Neuronal stem cell (in vitro differentiated cells): ENCODE measurements around the gene KAZN.

Experiments used
- DNase-seq: peaks from one replicate; pipeline ENCODE4 v3.0.0-alpha.2; 2013; ENCODE audit warnings: low spot score
- H2AFZ ChIP-seq: one replicate; pipeline ENCODE4 v1.6.1; 2013; ENCODE audit warnings: mild to moderate bottlenecking, low read length, inconsistent platforms
- H2AK5ac ChIP-seq: 2 replicates; pipeline ENCODE4 v1.6.1; 2013; ENCODE audit warnings: low read depth, mild to moderate bottlenecking, inconsistent platforms, low read length, moderate library complexity, mixed read lengths
- H2BK120ac ChIP-seq: 2 replicates; pipeline ENCODE4 v1.6.1; 2013; ENCODE audit warnings: low read depth, mild to moderate bottlenecking, inconsistent platforms, low read length, moderate library complexity, mixed read lengths
- H2BK12ac ChIP-seq: one replicate; pipeline ENCODE4 v1.6.1; 2013; ENCODE audit warnings: low read length, inconsistent platforms
- H2BK15ac ChIP-seq: 2 replicates; pipeline ENCODE4 v1.6.1; 2013; ENCODE audit warnings: mild to moderate bottlenecking, low read length, inconsistent platforms, mixed read lengths
- H2BK5ac ChIP-seq: one replicate; pipeline ENCODE4 v1.6.1; 2013; ENCODE audit warnings: inconsistent platforms, mild to moderate bottlenecking, low read length, moderate library complexity
- H3K14ac ChIP-seq: one replicate; pipeline ENCODE4 v1.6.1; 2013; ENCODE audit warnings: low read length, inconsistent platforms
- H3K18ac ChIP-seq: 2 replicates; pipeline ENCODE4 v1.6.1; 2013; ENCODE audit warnings: low read length, inconsistent platforms
- H3K23ac ChIP-seq: 2 replicates; pipeline ENCODE4 v1.6.1; 2013; ENCODE audit warnings: low read depth, mild to moderate bottlenecking, mixed read lengths, low read length, inconsistent platforms; ENCODE audit not compliant: poor library complexity
- H3K27ac ChIP-seq: replicated peaks from 3 replicates; pipeline ENCODE4 v1.5.1; 2013; ENCODE audit warnings: low read length, inconsistent platforms
- H3K27me3 ChIP-seq, 3 experiments: 2 replicates each; pipeline ENCODE4 v1.6.1; 2013; ENCODE audit warnings: low read length in 3 of 3, mild to moderate bottlenecking in 2 of 3, inconsistent platforms in 1 of 3, low read depth in 1 of 3, mixed read lengths in 1 of 3, moderate library complexity in 1 of 3; ENCODE audit not compliant: control insufficient read depth in 3 of 3, insufficient read depth in 3 of 3
- H3K36me3 ChIP-seq, 2 donors: replicated peaks in 1 of 2; 2 replicates each; pipeline ENCODE4 v1.6.1; 2013; ENCODE audit warnings: low read length in 2 of 2; ENCODE audit not compliant: control insufficient read depth in 2 of 2, insufficient read depth in 2 of 2
- H3K4ac ChIP-seq: 2 replicates; pipeline ENCODE4 v1.6.1; 2013; ENCODE audit warnings: inconsistent platforms, mild to moderate bottlenecking, low read length, moderate library complexity
- H3K4me1 ChIP-seq, 2 donors: 1 replicate in 1 of 2; 2 replicates in 1 of 2; pipeline ENCODE4 v1.6.1; 2013; ENCODE audit warnings: low read length in 2 of 2, low read depth in 1 of 2; ENCODE audit not compliant: control insufficient read depth in 2 of 2, insufficient read depth in 1 of 2
- H3K4me2 ChIP-seq: one replicate; pipeline ENCODE4 v1.6.1; 2013; ENCODE audit warnings: mild to moderate bottlenecking, low read length, inconsistent platforms; ENCODE audit not compliant: insufficient read depth, poor library complexity, severe bottlenecking
- H3K4me3 ChIP-seq, 2 donors: 2 replicates each; pipeline ENCODE4 v1.5.1; 2013; ENCODE audit warnings: low read length in 2 of 2, mild to moderate bottlenecking in 2 of 2, inconsistent platforms in 1 of 2, moderate library complexity in 1 of 2
- H3K79me1 ChIP-seq: one replicate; pipeline ENCODE4 v1.6.1; 2013; ENCODE audit warnings: low read depth, mild to moderate bottlenecking, inconsistent platforms, low read length, moderate library complexity
- H3K9ac ChIP-seq: one replicate; pipeline ENCODE4 v1.6.1; 2013; ENCODE audit warnings: mild to moderate bottlenecking, low read depth, low read length, inconsistent platforms; ENCODE audit not compliant: poor library complexity
- H3K9me3 ChIP-seq, 2 donors: replicated peaks in 1 of 2; 2 replicates each; pipeline versions ENCODE3 to v1.6.1; 2013; ENCODE audit warnings: low read length in 2 of 2, mild to moderate bottlenecking in 2 of 2, inconsistent platforms in 1 of 2, low read depth in 1 of 2, mixed read lengths in 1 of 2, moderate library complexity in 1 of 2; ENCODE audit not compliant: control insufficient read depth in 2 of 2, insufficient read depth in 1 of 2
- H4K8ac ChIP-seq: one replicate; pipeline ENCODE4 v1.6.1; 2013; ENCODE audit warnings: low read depth, mild to moderate bottlenecking, inconsistent platforms, low read length, moderate library complexity
- H4K91ac ChIP-seq: one replicate; pipeline ENCODE4 v1.6.1; 2013; ENCODE audit warnings: low read length, low read depth, mild to moderate bottlenecking, inconsistent platforms; ENCODE audit not compliant: poor library complexity
- WGBS, 2 donors: extraction: QIAGEN DNeasy Blood & Tissue Kit; methylation state at CpG; one replicate each; pipeline ENCODE4 v1.1.7; 2013; ENCODE audit warnings: missing lambda C conversion rate in 2 of 2, mixed read lengths in 1 of 2; ENCODE audit not compliant: insufficient read length in 2 of 2, insufficient replicate concordance in 1 of 2; ENCODE audit errors: extremely low coverage in 2 of 2; 5-methylcytosine and 5-hydroxymethylcytosine counted together

KAZN gene

GRCh38 chr1:14788080-14788479 is 189.6 kb downstream of the KAZN start:
- H3K23ac ChIP-seq, result no peak overlapping the region
- no peak overlapping the region for H4K91ac ChIP-seq
- H3K9me3 ChIP-seq, result no peaks in the 10 kb centered on the region
- no peak overlapping the region for H2AK5ac ChIP-seq
- H3K4ac ChIP-seq, result no peak overlapping the region
- peaks cover 3% of the 10 kb centered on the region for H3K79me1 ChIP-seq
- no peak overlapping the region for H2BK12ac ChIP-seq
- H2BK120ac ChIP-seq, result no peak overlapping the region
- H2AFZ ChIP-seq, result no peak overlapping the region
- no peak overlapping the region for H2BK5ac ChIP-seq
- peak overlapping the region; percentile 18 for H2BK15ac ChIP-seq
- peak overlapping the region; percentile 21 for H3K9ac ChIP-seq
- no peak overlapping the region for H3K18ac ChIP-seq
- peaks cover 0 to 61% of the 10 kb centered on the region in 2 donors for H3K36me3 ChIP-seq
- H3K14ac ChIP-seq, result no peak overlapping the region
- H4K8ac ChIP-seq, result no peak overlapping the region
- no peak overlapping the region for H3K4me2 ChIP-seq
- no peak for DNase-seq
- no peak overlapping the region for H3K4me3 ChIP-seq
- H3K27me3 ChIP-seq, result no peaks in the 10 kb centered on the region
- no CpG with 5 or more reads among the region's 7 CpGs for WGBS, 2 donors
- H3K27ac ChIP-seq, result no peak overlapping the region
- peaks cover 1 to 5% of the 10 kb centered on the region in 2 donors for H3K4me1 ChIP-seq

DNA sequence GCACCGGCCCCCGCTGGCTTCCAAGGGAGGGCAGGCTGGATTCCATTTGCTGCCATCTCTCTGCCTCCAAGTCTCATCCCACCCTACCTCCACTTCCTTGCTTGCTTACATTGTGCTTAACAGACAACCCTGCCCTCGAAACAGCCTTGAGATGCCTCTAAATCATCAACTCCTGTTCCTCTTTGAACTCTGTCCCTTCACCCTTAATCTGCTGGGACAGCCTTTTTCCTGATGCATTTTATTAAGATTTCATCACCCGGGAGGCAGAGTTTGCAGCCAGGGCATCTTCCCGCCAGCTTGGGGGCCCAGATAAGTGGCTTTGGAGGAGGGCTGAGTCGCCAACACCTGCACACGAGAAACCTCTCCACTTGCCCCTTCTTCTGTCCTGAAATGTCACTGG is 192.5 kb downstream of the KAZN start:
- Histone ChIP-seq H3K9me3 (no peaks in the 10 kb centered on the region), H2AFZ (no peak overlapping the region), H4K91ac (no peak overlapping the region), H3K4me3 (no peak overlapping the region), H2BK12ac (no peak overlapping the region), H3K4me1 (peaks cover 0 to 5% of the 10 kb centered on the region in 2 donors), H3K27me3 (no peaks in the 10 kb centered on the region), H2BK120ac (no peak overlapping the region), H3K4me2 (no peak overlapping the region), H4K8ac (no peak overlapping the region), H3K36me3 (peaks cover 0 to 59% of the 10 kb centered on the region in 2 donors), H3K14ac (peak overlapping the region; percentile 3), H3K27ac (no peak overlapping the region), H3K4ac (no peak overlapping the region), H2AK5ac (peak overlapping the region; percentile 15), H2BK5ac (no peak overlapping the region), H3K79me1 (no peaks in the 10 kb centered on the region), H2BK15ac (no peak overlapping the region), H3K18ac (peak overlapping the region; percentile 11), H3K23ac (no peak overlapping the region), H3K9ac (no peak overlapping the region)
- whole genome bisulfite sequencing, 2 donors, result no CpG with 5 or more reads among the region's 7 CpGs
- DNase-seq, result no peak

GRCh38 chr1:14791654-14792053 is 193.2 kb downstream of the KAZN start:
- H3K14ac ChIP-seq, result peak overlapping the region; percentile 6
- no peak overlapping the region for H3K4ac ChIP-seq
- peak overlapping the region; percentile 1 for H3K23ac ChIP-seq
- no CpG with 5 or more reads among the region's 14 CpGs for WGBS, 2 donors
- no peak overlapping the region for H2BK120ac ChIP-seq
- H3K4me1 ChIP-seq, result peaks cover 0 to 5% of the 10 kb centered on the region in 2 donors
- H3K36me3 ChIP-seq, result peaks cover 0 to 64% of the 10 kb centered on the region in 2 donors
- no peaks in the 10 kb centered on the region for H3K79me1 ChIP-seq
- DNase-seq, result no peak
- peak overlapping the region; percentile 27 for H2AK5ac ChIP-seq
- H3K27ac ChIP-seq, result no peak overlapping the region
- H3K9ac ChIP-seq, result no peak overlapping the region
- H2BK12ac ChIP-seq, result no peak overlapping the region
- H4K8ac ChIP-seq, result no peak overlapping the region
- H3K4me3 ChIP-seq, result no peak overlapping the region
- no peak overlapping the region for H4K91ac ChIP-seq
- H2BK15ac ChIP-seq, result no peak overlapping the region
- H2BK5ac ChIP-seq, result no peak overlapping the region
- no peak overlapping the region for H3K4me2 ChIP-seq
- H3K27me3 ChIP-seq, result no peaks in the 10 kb centered on the region
- H3K9me3 ChIP-seq, result no peaks in the 10 kb centered on the region
- H3K18ac ChIP-seq, result peak overlapping the region; percentile 76
- no peak overlapping the region for H2AFZ ChIP-seq

DNA sequence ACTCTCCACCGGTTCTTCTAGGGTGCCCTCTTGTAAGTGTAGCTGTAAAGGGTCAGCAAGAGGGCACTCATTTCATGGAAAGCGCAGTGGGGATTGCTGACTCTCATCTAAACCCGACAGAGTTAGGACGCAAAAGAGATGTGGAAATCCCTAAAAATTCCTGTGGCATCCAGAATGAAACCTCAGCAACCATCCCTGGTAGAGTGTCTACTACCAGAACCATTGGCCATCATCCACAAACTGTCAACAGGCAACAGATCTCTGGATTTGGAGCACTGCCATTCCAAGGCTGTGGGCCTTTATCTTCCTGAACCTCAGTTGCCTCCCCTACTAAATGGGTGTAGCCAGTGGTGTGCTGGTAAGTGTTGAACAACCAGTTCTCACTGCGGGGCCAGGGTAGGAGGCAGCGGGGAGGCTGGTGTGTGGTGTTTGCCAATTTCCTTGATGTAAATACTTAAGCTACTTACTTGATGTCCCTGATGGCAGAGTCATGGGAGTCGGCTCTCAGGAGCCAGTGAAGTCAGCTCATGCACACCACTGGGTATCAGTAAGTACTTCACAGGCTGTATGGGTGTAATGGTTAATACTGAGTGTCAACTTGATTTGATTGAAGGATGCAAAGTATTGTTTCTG is 195.8 kb downstream of the KAZN start:
- Histone ChIP-seq H3K4me3 (no peak overlapping the region), H4K8ac (no peak overlapping the region), H3K27ac (no peak overlapping the region), H3K4me1 (peaks cover 0 to 5% of the 10 kb centered on the region in 2 donors), H2AK5ac (no peak overlapping the region), H4K91ac (no peak overlapping the region), H3K9ac (no peak overlapping the region), H2BK120ac (no peak overlapping the region), H2BK15ac (no peak overlapping the region), H3K18ac (no peak overlapping the region), H3K14ac (no peak overlapping the region), H3K79me1 (no peaks in the 10 kb centered on the region), H3K4me2 (no peak overlapping the region), H3K27me3 (no peaks in the 10 kb centered on the region), H3K9me3 (no peaks in the 10 kb centered on the region), H2BK5ac (no peak overlapping the region), H3K36me3 (peaks cover 0 to 55% of the 10 kb centered on the region in 2 donors), H3K23ac (no peak overlapping the region), H2AFZ (no peak overlapping the region), H2BK12ac (no peak overlapping the region), H3K4ac (no peak overlapping the region)
- DNase-seq, result no peak
- no CpG with 5 or more reads among the region's 7 CpGs for WGBS, 2 donors
